GM12875 (cell line): ENCODE measurements around the gene PTX3.

Experiments
- H3K4me3 ChIP-seq: one replicate; pipeline ENCODE4 v1.5.1; 2011; ENCODE audit warnings: low read depth, low read length, control low read depth
- CTCF ChIP-seq: IDR thresholded peaks from 2 replicates; pipeline ENCODE4 v1.5.1; 2011; ENCODE audit warnings: low read depth, mild to moderate bottlenecking, control low read depth, inconsistent platforms, low read length, moderate library complexity, borderline replicate concordance; ENCODE audit not compliant: insufficient read depth

The PTX3 gene

GRCh38 chr3:157420606-157421130 is 16.0 kb upstream of the PTX3 start:
- H3K4me3 ChIP-seq: no peak overlapping the region
- TF ChIP-seq CTCF: no peak

GRCh38 chr3:157423337-157423736 is 13.3 kb upstream of the PTX3 start:
- no peak overlapping the region for H3K4me3 ChIP-seq

GRCh38 chr3:157427901-157428300 is 8.7 kb upstream of the PTX3 start:
- no peak overlapping the region for H3K4me3 ChIP-seq
- TF ChIP-seq CTCF: no peak

More at GRCh38 chr3:157423337-157423736, 13.3 kb upstream of the PTX3 start:
- TF ChIP-seq CTCF: no peak

GRCh38 chr3:157428853-157429252 is 7.8 kb upstream of the PTX3 start:
- H3K4me3 ChIP-seq: no peak overlapping the region

GRCh38 chr3:157429708-157430107 is 6.9 kb upstream of the PTX3 start:
- no peak for TF ChIP-seq CTCF
- no peak overlapping the region for H3K4me3 ChIP-seq

More at GRCh38 chr3:157428853-157429252, 7.8 kb upstream of the PTX3 start:
- TF ChIP-seq CTCF: no peak

- no peak overlapping the region for H3K4me3 ChIP-seq
- no peak for TF ChIP-seq CTCF
These were observed 1.6 kb downstream of the PTX3 start for GRCh38 chr3:157438194-157438730.

GRCh38 chr3:157441102-157441624 is 4.5 kb downstream of the PTX3 start:
- no peak for TF ChIP-seq CTCF
- H3K4me3 ChIP-seq: no peak overlapping the region
